SK-N-SH (cell line): ENCODE results near the gene PBX4.

ENCODE experiments used
- EP300 ChIP-seq, 2 experiments: IDR thresholded peaks; 2 replicates each; pipeline versions ENCODE4 v1.4.0 to v1.6.1; 2012; ENCODE audit warnings: borderline replicate concordance in 1 of 2, low read depth in 1 of 2, low read length in 1 of 2
- EZH2phosphoT487 ChIP-seq: fragments of 200-600 bp; sonication (generic); IDR thresholded peaks from 2 replicates; pipeline ENCODE4 v1.6.1; 2017; ENCODE audit warnings: low read depth, mixed run types, mild to moderate bottlenecking, antibody characterized with exemption, moderate library complexity, borderline replicate concordance
- FOXM1 ChIP-seq: IDR thresholded peaks from 2 replicates; pipeline ENCODE4 v1.4.0; 2012; ENCODE audit warnings: low read depth, mild to moderate bottlenecking
- JUND ChIP-seq: IDR thresholded peaks from 2 replicates; pipeline ENCODE4 v1.4.0; 2012
- RAD21 ChIP-seq: IDR thresholded peaks from 2 replicates; pipeline ENCODE4 v1.6.1; 2012; ENCODE audit warnings: mild to moderate bottlenecking, low read length
- TF ChIP-seq, protein P1 (sequence below): fragments of 200-600 bp; sonication (generic); IDR thresholded peaks from 2 replicates; pipeline ENCODE4 v1.6.1; 2017; ENCODE audit warnings: antibody characterized with exemption, mild to moderate bottlenecking, moderate library complexity

DNA sequence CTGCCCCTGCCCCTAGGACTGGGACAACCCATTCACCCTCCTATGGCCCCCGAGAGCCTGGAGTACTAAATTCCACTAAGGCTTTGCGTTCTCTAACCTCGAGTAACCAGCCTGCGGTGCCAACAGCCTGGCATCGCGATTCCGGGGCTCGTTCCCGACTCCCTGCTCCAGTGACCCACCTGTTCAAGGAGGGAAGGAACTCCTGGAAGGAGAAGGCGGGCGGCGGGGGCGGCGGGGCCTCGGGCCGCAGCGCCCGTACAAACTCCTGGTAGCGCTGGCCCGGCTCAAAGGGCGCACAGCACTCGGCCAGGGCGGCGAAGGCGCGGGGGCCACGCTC is 18.7 kb upstream of the PBX4 start:
- TF ChIP-seq JUND (no peak), RAD21 (no peak), EZH2phosphoT487 (no peak), FOXM1 (no peak), EP300 (IDR thresholded peaks at IDR 0.05; ENCODE audit: borderline replicate concordance in 1 of 2, low read depth in 1 of 2, low read length in 1 of 2) (no peak)
- TF ChIP-seq, protein P1, sequence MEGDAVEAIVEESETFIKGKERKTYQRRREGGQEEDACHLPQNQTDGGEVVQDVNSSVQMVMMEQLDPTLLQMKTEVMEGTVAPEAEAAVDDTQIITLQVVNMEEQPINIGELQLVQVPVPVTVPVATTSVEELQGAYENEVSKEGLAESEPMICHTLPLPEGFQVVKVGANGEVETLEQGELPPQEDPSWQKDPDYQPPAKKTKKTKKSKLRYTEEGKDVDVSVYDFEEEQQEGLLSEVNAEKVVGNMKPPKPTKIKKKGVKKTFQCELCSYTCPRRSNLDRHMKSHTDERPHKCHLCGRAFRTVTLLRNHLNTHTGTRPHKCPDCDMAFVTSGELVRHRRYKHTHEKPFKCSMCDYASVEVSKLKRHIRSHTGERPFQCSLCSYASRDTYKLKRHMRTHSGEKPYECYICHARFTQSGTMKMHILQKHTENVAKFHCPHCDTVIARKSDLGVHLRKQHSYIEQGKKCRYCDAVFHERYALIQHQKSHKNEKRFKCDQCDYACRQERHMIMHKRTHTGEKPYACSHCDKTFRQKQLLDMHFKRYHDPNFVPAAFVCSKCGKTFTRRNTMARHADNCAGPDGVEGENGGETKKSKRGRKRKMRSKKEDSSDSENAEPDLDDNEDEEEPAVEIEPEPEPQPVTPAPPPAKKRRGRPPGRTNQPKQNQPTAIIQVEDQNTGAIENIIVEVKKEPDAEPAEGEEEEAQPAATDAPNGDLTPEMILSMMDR = no peak
